OCI-LY7 (cell line): Measurements from ENCODE around the gene P3H2. TPM values are rescaled to one million over a fixed set of nuclear protein-coding genes. Genes with fewer than 3 reads are reported as not detected.

Experiments
- BruUV-seq: library from RNA; stranded (reverse); fragments of 400-500 nt; replicated peaks from 2 replicates; lab custom pipeline; 2021; lab: Mats Ljungman, UMichigan
- CTCF ChIA-PET: fragments of 300-600 bp; sonication (Branson Sonifier 250); formaldehyde crosslinking; loops from one replicate; lab custom pipeline; 2022; ENCODE audit warnings: antibody characterized with exemption; ENCODE audit not compliant: unreplicated experiment; lab: Charles Lee
- POLR2A ChIA-PET: fragments of 300-600 bp; sonication (Branson Sonifier 250); formaldehyde crosslinking; loops from one replicate; lab custom pipeline; 2022; ENCODE audit warnings: antibody characterized with exemption; lab: Charles Lee
- DNase-seq: peaks from one replicate; pipeline ENCODE4 v3.0.0-alpha.2; 2015; ENCODE audit warnings: low spot score
- H2AFZ ChIP-seq: fragments of 200-600 bp; sonication (generic), shearing (Covaris generic); 2 replicates; pipeline ENCODE4 v1.6.1; 2014; ENCODE audit warnings: mild to moderate bottlenecking, antibody characterized with exemption, low read length, moderate library complexity
- H3K27ac ChIP-seq: fragments of 200-600 bp; sonication (generic); 2 replicates; pipeline ENCODE4 v1.5.1; 2014; ENCODE audit warnings: mixed run types, low read depth, mild to moderate bottlenecking, moderate library complexity, low read length, inconsistent platforms; ENCODE audit not compliant: poor library complexity, severe bottlenecking
- H3K36me3 ChIP-seq: fragments of 200-600 bp; sonication (generic); 2 replicates; pipeline ENCODE4 v1.6.1; 2014; ENCODE audit warnings: mild to moderate bottlenecking, antibody characterized with exemption, low read length, moderate library complexity, mixed read lengths; ENCODE audit not compliant: insufficient read depth
- H3K4me1 ChIP-seq: fragments of 200-600 bp; sonication (generic); 2 replicates; pipeline ENCODE4 v1.5.1; 2014; ENCODE audit warnings: mild to moderate bottlenecking, low read length; ENCODE audit not compliant: insufficient read depth, poor library complexity, severe bottlenecking
- H3K4me2 ChIP-seq: fragments of 200-600 bp; sonication (generic); 2 replicates; pipeline ENCODE4 v1.6.1; 2014; ENCODE audit warnings: mild to moderate bottlenecking, low read length
- H3K4me3 ChIP-seq: fragments of 200-600 bp; sonication (generic); 2 replicates; pipeline ENCODE4 v1.5.1; 2014; ENCODE audit warnings: mild to moderate bottlenecking, low read depth, low read length; ENCODE audit not compliant: poor library complexity, severe bottlenecking
- H3K79me2 ChIP-seq: fragments of 200-600 bp; sonication (generic); 2 replicates; pipeline ENCODE4 v1.6.1; 2016; ENCODE audit warnings: low read depth, mild to moderate bottlenecking, low read length, moderate library complexity, mixed read lengths; ENCODE audit not compliant: insufficient read depth
- H3K9me2 ChIP-seq: fragments of 200-600 bp; sonication (generic); 2 replicates; pipeline ENCODE4 v1.6.1; 2016; ENCODE audit warnings: mild to moderate bottlenecking, low read length, mixed read lengths; ENCODE audit not compliant: insufficient read depth
- H3K9me3 ChIP-seq: fragments of 200-600 bp; sonication (generic); 2 replicates; pipeline ENCODE4 v1.6.1; 2014; ENCODE audit warnings: mild to moderate bottlenecking, mixed run types, low read length, mixed read lengths
- H4K20me1 ChIP-seq: fragments of 200-600 bp; sonication (generic); 2 replicates; pipeline ENCODE4 v1.6.1; 2014; ENCODE audit warnings: mild to moderate bottlenecking, antibody characterized with exemption, low read length, moderate library complexity, mixed read lengths; ENCODE audit not compliant: insufficient read depth
- CTCF ChIP-seq: fragments of 200-600 bp; sonication (generic); conservative IDR thresholded peaks from 2 replicates; pipeline ENCODE4 v1.5.1; 2014; ENCODE audit warnings: mild to moderate bottlenecking, antibody characterized with exemption, low read length, moderate library complexity, mixed read lengths
- EZH2phosphoT487 ChIP-seq: fragments of 200-600 bp; sonication (generic); IDR thresholded peaks from 2 replicates; pipeline ENCODE4 v1.6.1; 2018; ENCODE audit warnings: low read depth, borderline replicate concordance, mild to moderate bottlenecking, mixed run types, antibody characterized with exemption, low read length, moderate library complexity, mixed read lengths
- intact Hi-C: fragments of 100-400 bp; cut with micrococcal nuclease; formaldehyde crosslinking; loops from one replicate; pipeline ENCODE4 v1.10.0; 2022; ENCODE audit not compliant: unreplicated experiment
- total RNA-seq, 2 experiments: library from RNA; depleted of rRNA in 1 of 2; stranded (reverse); fragments of >200 nt in 1 of 2; shearing (Covaris generic) in 1 of 2; gene quantifications; 2 replicates each; pipeline ENCODE4 v1.2.3, GENCODE V29; 2014 to 2022

Gene P3H2
- total RNA-seq, 2 experiments from 2014 or later, result not detected

GRCh38 chr3:189937302-189938127 is 183.2 kb downstream of the P3H2 start:
- H3K4me3 ChIP-seq, result no peak overlapping the region
- intact Hi-C loops, result no loop called here
- H3K79me2 ChIP-seq, result no peaks in the 10 kb centered on the region
- H3K9me3 ChIP-seq, result no peaks in the 10 kb centered on the region
- TF ChIP-seq EZH2phosphoT487 (no peak), CTCF (no peak)
- no peak overlapping the region for H3K4me2 ChIP-seq
- no peaks in the 10 kb centered on the region for H3K36me3 ChIP-seq
- ChIA-PET CTCF (no interaction called here), POLR2A (interaction anchor here (1.1 kb wide), 1 partner anchor 10 kb away, joined by 3 read pairs; no protein-coding TSS in a partner anchor)
- DNase-seq, result no peak
- BruUV-seq, result no TSS peak
- H4K20me1 ChIP-seq, result no peaks in the 10 kb centered on the region
- no peaks in the 10 kb centered on the region for H3K4me1 ChIP-seq
- no peak overlapping the region for H2AFZ ChIP-seq
- H3K27ac ChIP-seq, result no peak overlapping the region
- H3K9me2 ChIP-seq, result no peaks in the 10 kb centered on the region

- intact Hi-C loops, result no loop called here
- H3K4me1 ChIP-seq, result no peaks in the 10 kb centered on the region
- no peak overlapping the region for H3K27ac ChIP-seq
- no peak overlapping the region for H2AFZ ChIP-seq
- no peak overlapping the region for H3K4me3 ChIP-seq
- no peaks in the 10 kb centered on the region for H4K20me1 ChIP-seq
- H3K9me2 ChIP-seq, result no peaks in the 10 kb centered on the region
- no peaks in the 10 kb centered on the region for H3K79me2 ChIP-seq
- no peaks in the 10 kb centered on the region for H3K9me3 ChIP-seq
- H3K36me3 ChIP-seq, result no peaks in the 10 kb centered on the region
- no peak overlapping the region for H3K4me2 ChIP-seq
- TF ChIP-seq EZH2phosphoT487, result no peak
- no peak for TF ChIP-seq CTCF
- ChIA-PET POLR2A (interaction anchor here (1.1 kb wide), 1 partner anchor 11 kb away, joined by 3 read pairs; no protein-coding TSS in a partner anchor), CTCF (no interaction called here)
- no peak for DNase-seq
- no TSS peak for BruUV-seq
These were observed 184.3 kb downstream of the P3H2 start for GRCh38 chr3:189936201-189936945.
